Retinal pigment epithelial cell (primary cell): ENCODE results near the gene LRRC75A.

Experiments used
- DNase-seq: peaks from one replicate; pipeline ENCODE4 v3.0.0-alpha.2; 2010; ENCODE audit warnings: low read depth
- H3K4me3 ChIP-seq: 2 replicates; pipeline ENCODE4 v1.5.1; 2011; ENCODE audit warnings: mild to moderate bottlenecking, low read length, control low read depth, moderate library complexity
- CTCF ChIP-seq: conservative IDR thresholded peaks from 2 replicates; pipeline ENCODE4 v1.5.1; 2011; ENCODE audit warnings: low read depth, low read length, control low read depth, inconsistent platforms

Gene LRRC75A

DNA sequence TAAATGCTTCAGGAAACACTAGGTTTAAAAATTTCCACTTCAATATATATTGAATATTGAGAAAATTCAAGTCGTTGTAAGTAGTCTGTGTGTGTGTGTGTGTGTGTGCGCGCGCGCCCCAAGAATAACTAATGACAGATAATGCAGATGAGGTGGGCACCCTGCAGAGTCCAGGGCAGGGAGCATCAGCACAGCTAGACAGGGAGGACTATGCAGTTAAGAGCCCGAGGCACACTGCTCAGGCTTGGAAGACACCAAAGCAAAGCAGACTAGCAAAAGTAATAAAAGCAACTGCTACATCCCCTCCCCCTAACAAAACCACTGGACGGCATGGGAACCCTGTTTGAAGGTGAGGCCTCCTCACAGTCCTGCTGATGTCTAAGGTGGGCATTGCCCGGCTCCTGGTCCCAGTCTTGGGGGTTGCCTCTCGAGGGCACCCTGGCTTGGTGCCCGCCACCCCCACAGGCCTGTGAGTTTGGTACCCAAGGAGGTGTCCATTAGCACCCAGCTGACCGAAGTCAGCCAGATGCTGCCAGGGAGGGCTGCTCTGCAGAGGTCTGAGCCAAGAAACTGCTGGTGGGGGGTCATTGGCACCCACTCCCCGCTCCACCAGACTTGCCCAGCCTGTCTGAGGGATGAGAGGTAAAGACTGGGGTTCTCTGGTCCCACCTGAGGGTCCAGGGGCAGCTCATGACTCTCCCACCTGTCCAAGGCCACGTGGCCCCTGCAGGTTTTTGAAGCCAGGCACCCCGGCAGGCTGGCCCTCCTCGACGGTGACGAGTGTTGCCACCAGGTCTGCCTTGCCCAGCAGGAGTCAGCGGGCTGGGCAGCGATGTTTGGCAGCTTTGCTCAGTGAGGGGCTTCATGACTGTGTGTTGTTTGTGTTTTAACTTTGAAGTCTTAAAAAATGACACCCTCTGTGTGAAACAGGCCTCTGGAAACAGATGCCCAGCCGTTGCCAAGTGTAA lies 18.7 kb downstream of the LRRC75A start:
- no peak overlapping the region for H3K4me3 ChIP-seq
- no peak for TF ChIP-seq CTCF
- no peak for DNase-seq

- H3K4me3 ChIP-seq, result no peak overlapping the region
- TF ChIP-seq CTCF, result no peak
- DNase-seq, result no peak
Observed at GRCh38 chr17:16472539-16472938, 19.5 kb downstream of the LRRC75A start.

GRCh38 chr17:16471295-16471694 lies 20.7 kb downstream of the LRRC75A start:
- no peak for TF ChIP-seq CTCF
- DNase-seq, result no peak
- no peak overlapping the region for H3K4me3 ChIP-seq

DNA sequence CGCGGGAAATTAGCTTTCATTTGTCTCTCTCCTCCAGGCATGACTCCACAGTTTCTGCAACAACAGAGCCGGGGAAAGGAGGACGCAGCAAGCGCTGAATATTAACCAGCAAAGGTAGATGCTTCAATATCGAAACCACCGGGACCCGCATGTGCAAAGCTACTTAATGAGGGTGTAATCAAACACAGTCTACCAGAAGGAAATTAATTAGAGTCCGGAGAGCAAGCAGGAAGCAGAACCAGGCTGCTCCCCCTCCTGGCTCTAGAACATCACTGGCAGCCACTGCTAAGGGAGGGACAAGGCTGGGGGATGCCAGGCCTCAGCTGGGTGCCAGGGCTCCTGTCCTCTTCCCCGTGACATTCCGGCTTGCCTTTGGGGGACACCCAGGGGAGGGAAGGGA lies 21.7 kb downstream of the LRRC75A start:
- no peak for TF ChIP-seq CTCF
- no peak overlapping the region for H3K4me3 ChIP-seq
- no peak for DNase-seq

- no peak for TF ChIP-seq CTCF
- no peak for DNase-seq
- H3K4me3 ChIP-seq, result no peak overlapping the region
Observed at GRCh38 chr17:16468428-16468992, 23.5 kb downstream of the LRRC75A start.

GRCh38 chr17:16467886-16468285 lies 24.1 kb downstream of the LRRC75A start:
- no peak overlapping the region for H3K4me3 ChIP-seq
- TF ChIP-seq CTCF, result no peak
- DNase-seq, result no peak

- H3K4me3 ChIP-seq, result no peak overlapping the region
- no peak for TF ChIP-seq CTCF
- DNase-seq, result no peak
Observed at GRCh38 chr17:16467044-16467443, 24.9 kb downstream of the LRRC75A start.
